ENCODE results near the gene ELMOD3.
"Not testable (repeated sequence)": the region's sequence is repeated elsewhere in the genome, so short reads cannot be mapped to it uniquely, and the experiment has no call there.

Gene ELMOD3

DNA sequence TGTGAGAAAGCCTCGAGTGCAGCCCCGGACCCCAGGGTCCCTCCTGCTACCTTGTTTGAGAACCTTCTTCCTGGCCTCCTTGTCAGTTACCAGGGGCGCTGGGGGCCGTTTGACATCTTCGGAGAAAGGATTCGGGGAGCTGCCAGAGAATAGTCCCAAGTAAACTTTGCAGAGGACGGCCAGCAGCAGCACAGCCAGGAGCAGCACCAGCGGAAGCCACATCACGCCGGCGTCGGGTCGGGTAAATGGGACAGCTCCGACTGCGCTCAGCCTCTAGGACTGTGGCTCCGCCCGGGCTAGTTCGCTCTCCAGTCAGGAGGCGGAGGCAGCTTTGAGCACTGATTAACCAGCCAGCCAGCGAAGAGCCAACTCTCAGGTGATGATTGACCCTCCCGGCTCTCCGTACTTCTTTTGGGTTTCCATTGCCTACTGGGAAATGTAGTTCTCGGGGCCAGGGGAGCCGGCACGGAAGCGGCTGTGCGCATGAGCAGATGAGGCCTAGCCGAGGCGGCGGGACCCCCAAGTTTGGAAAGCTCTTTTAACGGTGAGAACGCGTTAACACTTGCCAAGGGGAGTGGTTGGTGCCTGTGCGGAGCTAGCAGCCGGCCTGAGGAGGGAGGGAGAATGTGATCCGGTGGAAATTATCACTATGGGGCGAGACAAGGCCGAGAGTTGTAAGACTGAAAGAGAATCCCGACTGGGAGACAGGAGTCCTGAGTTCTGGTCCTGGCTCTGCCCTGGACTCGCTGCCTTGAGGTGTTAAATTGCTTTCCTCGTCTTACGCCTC is at the start of gene ELMOD3, which contains the start of gene RETSAT:
Gene ELMOD3, plus strand, starts transcription at position 484 of the 787 bp plus-strand sequence. CDS start 2,430 bp downstream, outside the sequence.
Gene RETSAT, minus strand, starts transcription at position 243 of the 787 bp plus-strand sequence. Its CDS starts 21 bp downstream, at position 222.
- Mint-ChIP-seq H3K9me3 (no peaks in the 10 kb centered on the region), H3K27ac (peak within 1 kb of the TSS; percentile 91), H3K36me3 (peaks cover 35% of the 10 kb centered on the region), H3K4me3 (peak within 1 kb of the TSS; percentile 96), H3K27me3 (no peaks in the 10 kb centered on the region), H3K4me1 (peaks cover 51% of the 10 kb centered on the region)
- peak; percentile 100 for ATAC-seq

DNA sequence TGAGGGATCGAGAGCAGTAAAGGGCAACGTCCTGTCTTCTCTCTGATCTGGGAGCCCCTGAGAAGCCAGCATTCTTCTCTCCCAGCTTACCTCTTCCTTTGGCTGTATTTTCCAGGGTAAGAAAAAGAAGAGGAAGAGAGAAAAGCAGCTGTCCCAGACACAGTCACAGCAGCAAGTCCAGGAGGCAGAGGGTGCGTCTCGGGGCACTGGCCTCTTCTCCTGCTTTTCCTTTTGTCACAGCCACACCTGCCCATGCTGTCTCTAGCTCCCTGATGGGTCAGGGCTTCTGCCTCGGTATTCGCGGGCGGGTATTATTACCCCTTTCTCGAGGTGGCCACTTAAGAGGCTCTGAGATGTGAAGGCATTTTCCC is 47.1 kb upstream of the ELMOD3 start:
- H3K27me3 Mint-ChIP-seq: peaks cover 32% of the 10 kb centered on the region
- ATAC-seq: no peak
- peak overlapping the region; percentile 55 for H3K4me3 Mint-ChIP-seq
- H3K9me3 Mint-ChIP-seq: no peaks in the 10 kb centered on the region
- H3K4me1 Mint-ChIP-seq: peaks cover 23% of the 10 kb centered on the region
- no peaks in the 10 kb centered on the region for H3K36me3 Mint-ChIP-seq
- peak overlapping the region; percentile 50 for H3K27ac Mint-ChIP-seq

DNA sequence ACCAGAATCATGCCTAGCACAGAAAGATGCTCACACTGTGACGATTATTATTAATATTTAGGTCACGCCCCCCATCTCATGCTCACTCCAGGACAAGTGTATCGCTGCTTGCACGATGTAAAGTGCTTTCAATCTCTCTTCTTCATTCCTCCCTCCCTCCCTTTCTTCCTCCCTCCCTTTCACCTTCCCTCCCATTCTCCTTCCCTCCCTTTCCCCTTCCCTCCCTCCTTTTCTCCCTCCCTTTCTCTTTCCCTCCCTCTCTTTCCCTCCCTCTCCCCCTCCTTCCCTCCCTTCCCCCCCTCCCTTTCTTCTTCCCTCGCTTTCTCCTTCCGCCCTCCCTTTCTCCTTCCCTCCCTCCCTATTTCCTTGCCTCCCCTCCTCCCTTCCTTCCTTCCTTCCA is 46.4 kb upstream of the ELMOD3 start:
- no peak overlapping the region for H3K4me3 Mint-ChIP-seq
- H3K27me3 Mint-ChIP-seq: peaks cover 25% of the 10 kb centered on the region
- no peaks in the 10 kb centered on the region for H3K9me3 Mint-ChIP-seq
- H3K36me3 Mint-ChIP-seq: no peaks in the 10 kb centered on the region
- peaks cover 23% of the 10 kb centered on the region for H3K4me1 Mint-ChIP-seq
- ATAC-seq: no peak
- H3K27ac Mint-ChIP-seq: peak overlapping the region; percentile 80

GRCh38 chr2:85308896-85309555 is 45.5 kb upstream of the ELMOD3 start:
- Mint-ChIP-seq H3K27ac (peak overlapping the region; percentile 80), H3K4me3 (peak overlapping the region; percentile 49), H3K9me3 (no peaks in the 10 kb centered on the region), H3K4me1 (peaks cover 23% of the 10 kb centered on the region), H3K36me3 (peaks cover 6% of the 10 kb centered on the region), H3K27me3 (peaks cover 18% of the 10 kb centered on the region)
- ATAC-seq: peak; percentile 35

DNA sequence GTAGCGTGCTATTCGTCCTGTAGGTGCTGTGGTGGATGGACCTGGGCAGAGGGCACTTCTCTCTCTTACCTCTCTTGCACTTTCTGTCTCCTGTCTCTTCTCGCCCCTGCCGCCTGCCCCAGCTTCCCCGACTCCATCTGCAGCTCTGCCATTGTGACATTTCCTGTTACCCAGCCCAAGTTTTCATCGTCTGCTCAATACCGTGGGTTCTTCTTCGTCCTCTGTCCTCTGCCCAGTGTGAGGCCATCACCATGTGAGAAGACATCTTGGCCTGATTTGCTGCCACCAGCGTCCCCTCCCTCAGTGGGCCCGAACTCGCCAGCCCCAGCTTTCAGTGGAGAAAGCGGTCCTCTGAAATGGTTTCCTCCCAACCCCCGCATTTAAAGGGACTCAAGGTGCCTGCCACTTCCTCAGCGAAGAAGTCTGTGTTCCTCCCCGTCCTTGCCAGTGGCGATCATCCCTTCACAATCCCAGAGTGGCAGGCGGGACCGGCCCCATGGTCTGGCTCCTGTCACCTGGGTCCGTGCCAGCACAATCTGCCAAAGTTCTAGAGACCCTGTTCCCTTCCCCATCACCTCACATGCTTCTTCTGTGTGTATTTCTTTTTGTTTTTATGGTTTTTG is 44.8 kb upstream of the ELMOD3 start:
- Mint-ChIP-seq H3K4me1 (peaks cover 28% of the 10 kb centered on the region), H3K27me3 (peaks cover 10% of the 10 kb centered on the region), H3K36me3 (peaks cover 13% of the 10 kb centered on the region), H3K4me3 (peak overlapping the region; percentile 49), H3K9me3 (no peaks in the 10 kb centered on the region), H3K27ac (peak overlapping the region; percentile 80)
- ATAC-seq: peak; percentile 57

DNA sequence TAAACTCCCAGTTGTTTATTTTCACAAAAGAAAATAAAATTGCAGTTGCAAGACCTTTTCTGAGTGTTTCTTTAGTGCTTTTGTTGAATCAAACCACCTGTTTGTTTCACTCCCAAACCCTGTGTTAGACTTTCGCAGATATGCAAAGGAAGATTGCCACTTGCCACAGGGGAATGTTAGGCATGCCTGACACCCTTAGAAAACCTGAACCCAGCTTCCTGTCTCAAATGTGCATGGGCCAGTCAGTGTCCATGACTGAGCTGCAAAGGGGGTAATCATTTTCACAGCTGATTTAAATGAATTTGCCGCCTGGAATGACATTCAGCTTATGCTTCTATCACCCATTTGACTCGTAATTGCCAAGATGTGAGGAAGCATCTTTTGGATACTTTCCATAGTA is 44.2 kb upstream of the ELMOD3 start:
- ATAC-seq: no peak
- Mint-ChIP-seq H3K36me3 (peaks cover 17% of the 10 kb centered on the region), H3K27ac (peak overlapping the region; percentile 80), H3K4me1 (peaks cover 28% of the 10 kb centered on the region), H3K4me3 (peak overlapping the region; percentile 49), H3K27me3 (peaks cover 5% of the 10 kb centered on the region), H3K9me3 (no peaks in the 10 kb centered on the region)

DNA sequence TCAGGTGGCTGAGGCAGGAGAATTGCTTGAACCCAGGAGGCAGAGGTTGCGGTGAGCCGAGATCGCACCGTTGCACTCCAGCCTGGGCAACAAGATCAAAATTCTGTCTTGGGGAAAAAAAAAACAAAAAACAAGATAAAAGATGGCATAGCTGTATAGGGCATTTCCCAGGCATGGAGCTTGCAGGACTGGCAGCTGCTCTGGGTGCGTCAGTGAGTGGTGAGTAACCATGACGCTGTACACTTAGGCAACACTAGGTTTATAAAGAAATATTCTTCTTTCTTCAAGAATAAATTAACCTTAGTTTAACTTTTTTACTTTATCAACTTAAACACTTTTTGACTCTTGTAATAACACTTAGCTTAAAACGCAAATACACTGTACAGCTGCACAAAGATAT is 42.2 kb upstream of the ELMOD3 start:
- no peaks in the 10 kb centered on the region for H3K27me3 Mint-ChIP-seq
- peaks cover 33% of the 10 kb centered on the region for H3K4me1 Mint-ChIP-seq
- no peak for ATAC-seq
- H3K36me3 Mint-ChIP-seq: peaks cover 26% of the 10 kb centered on the region
- no peaks in the 10 kb centered on the region for H3K9me3 Mint-ChIP-seq
- H3K4me3 Mint-ChIP-seq: no peak overlapping the region
- H3K27ac Mint-ChIP-seq: no peak overlapping the region

- Mint-ChIP-seq H3K4me3 (no peak overlapping the region), H3K27me3 (no peaks in the 10 kb centered on the region), H3K9me3 (no peaks in the 10 kb centered on the region), H3K4me1 (peaks cover 36% of the 10 kb centered on the region), H3K27ac (no peak overlapping the region), H3K36me3 (peaks cover 39% of the 10 kb centered on the region)
- no peak for ATAC-seq
These were observed 39.7 kb upstream of the ELMOD3 start for GRCh38 chr2:85314884-85315242.

- not testable (repeated sequence) for H3K27ac Mint-ChIP-seq
These were observed 38.6 kb upstream of the ELMOD3 start for GRCh38 chr2:85315921-85316320.

GRCh38 chr2:85318222-85319074 is 36.1 kb upstream of the ELMOD3 start:
- ATAC-seq: peak; percentile 80
- no peak overlapping the region for H3K4me3 Mint-ChIP-seq
- H3K27me3 Mint-ChIP-seq: no peaks in the 10 kb centered on the region
- H3K9me3 Mint-ChIP-seq: no peaks in the 10 kb centered on the region
- peaks cover 62% of the 10 kb centered on the region for H3K4me1 Mint-ChIP-seq
- H3K36me3 Mint-ChIP-seq: peaks cover 69% of the 10 kb centered on the region
- no peak overlapping the region for H3K27ac Mint-ChIP-seq

More at GRCh38 chr2:85315921-85316320, 38.6 kb upstream of the ELMOD3 start:
- peaks cover 40% of the 10 kb centered on the region for H3K4me1 Mint-ChIP-seq
- H3K36me3 Mint-ChIP-seq: peaks cover 50% of the 10 kb centered on the region
- not testable (repeated sequence) for H3K27me3 Mint-ChIP-seq, H3K9me3 Mint-ChIP-seq, ATAC-seq, H3K4me3 Mint-ChIP-seq

- peaks cover 70% of the 10 kb centered on the region for H3K4me1 Mint-ChIP-seq
- no peak overlapping the region for H3K4me3 Mint-ChIP-seq
- ATAC-seq: no peak
- H3K9me3 Mint-ChIP-seq: no peaks in the 10 kb centered on the region
- H3K27me3 Mint-ChIP-seq: no peaks in the 10 kb centered on the region
- peak overlapping the region; percentile 1 for H3K27ac Mint-ChIP-seq
- H3K36me3 Mint-ChIP-seq: peaks cover 70% of the 10 kb centered on the region
These were observed 34.8 kb upstream of the ELMOD3 start for GRCh38 chr2:85319796-85320195.

- no peaks in the 10 kb centered on the region for H3K9me3 Mint-ChIP-seq
- ATAC-seq: no peak
- peaks cover 77% of the 10 kb centered on the region for H3K4me1 Mint-ChIP-seq
- peaks cover 79% of the 10 kb centered on the region for H3K36me3 Mint-ChIP-seq
- no peak overlapping the region for H3K4me3 Mint-ChIP-seq
- no peaks in the 10 kb centered on the region for H3K27me3 Mint-ChIP-seq
- no peak overlapping the region for H3K27ac Mint-ChIP-seq
These were observed 31.1 kb upstream of the ELMOD3 start for GRCh38 chr2:85323351-85323987.

DNA sequence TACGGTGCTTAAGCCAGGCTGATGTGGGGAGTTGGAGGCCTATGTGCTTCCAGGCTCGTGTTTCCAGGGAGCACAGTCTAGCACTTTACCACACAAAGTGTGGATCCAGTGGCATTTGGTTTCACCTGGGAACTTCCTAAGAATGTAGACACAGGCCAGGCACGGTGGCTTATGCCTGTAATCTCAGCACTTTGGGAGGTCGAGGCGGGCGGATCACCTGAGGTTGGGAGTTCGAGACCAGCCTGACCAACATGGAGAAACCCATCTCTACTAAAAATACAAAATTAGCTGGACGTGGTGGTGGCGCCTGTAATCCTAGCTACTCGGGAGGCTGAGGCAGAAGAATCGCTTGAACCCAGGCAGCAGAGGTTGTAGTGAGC is 30.6 kb upstream of the ELMOD3 start:
- Mint-ChIP-seq H3K4me1 (peaks cover 77% of the 10 kb centered on the region), H3K4me3 (peak overlapping the region; percentile 6), H3K36me3 (peaks cover 77% of the 10 kb centered on the region)
- not testable (repeated sequence) for H3K27me3 Mint-ChIP-seq, H3K9me3 Mint-ChIP-seq, ATAC-seq, H3K27ac Mint-ChIP-seq

DNA sequence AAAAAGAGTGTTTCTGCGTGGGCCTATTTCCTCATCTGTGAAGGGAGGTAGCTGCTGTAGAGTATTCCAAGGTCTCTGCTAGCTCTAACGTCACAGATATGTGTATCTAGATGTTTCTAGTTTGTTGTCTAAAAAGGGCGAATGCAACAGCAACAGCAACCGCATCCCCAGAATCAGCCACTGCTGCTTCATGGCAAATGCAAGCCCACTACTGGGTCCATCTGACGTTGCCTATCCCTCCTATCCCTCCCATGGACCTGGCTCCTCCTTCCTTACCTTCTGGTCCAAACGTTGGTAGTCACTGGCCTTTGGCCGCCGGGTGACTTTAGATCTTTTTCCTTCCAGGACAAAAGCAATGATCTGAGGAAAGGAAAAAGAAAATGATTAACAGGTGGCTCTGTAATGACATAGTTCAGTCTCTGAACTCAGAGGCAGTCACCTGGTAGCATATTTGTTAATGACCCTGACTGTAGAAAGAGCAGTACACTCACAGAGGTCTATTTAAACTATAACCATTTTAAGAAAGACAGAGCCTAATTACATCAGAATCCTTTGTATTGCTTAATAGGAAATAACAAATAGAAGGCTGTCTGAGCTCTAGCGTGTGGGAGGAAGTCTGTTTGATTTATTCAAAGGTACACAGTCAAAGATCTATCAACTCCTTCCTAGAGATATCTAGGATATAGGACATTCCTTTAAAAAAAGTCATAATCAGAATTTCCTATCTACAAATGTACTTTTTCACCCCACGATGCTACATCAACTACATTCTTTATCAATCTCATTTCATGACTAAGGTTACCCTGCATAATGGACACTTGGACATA is 29.7 kb upstream of the ELMOD3 start:
- Mint-ChIP-seq H3K36me3 (peaks cover 71% of the 10 kb centered on the region), H3K4me1 (peaks cover 76% of the 10 kb centered on the region), H3K4me3 (peak overlapping the region; percentile 99), H3K27ac (peak overlapping the region; percentile 98), H3K9me3 (no peaks in the 10 kb centered on the region), H3K27me3 (no peaks in the 10 kb centered on the region)
- ATAC-seq: no peak
